IMR-90 (cell line): ENCODE results near the gene TMEM219. TPM values are rescaled to one million over a fixed set of nuclear protein-coding genes. Genes with fewer than 3 reads are reported as not detected.

Source experiments
- ATAC-seq: fragments of 200-7000 bp; cut with Tn5 transposase; 2 replicates; pipeline ENCODE4 v1.9.1; 2020; ENCODE audit warnings: low read depth, mild to moderate bottlenecking, moderate library complexity
- BruUV-seq: library from RNA; stranded (reverse); fragments of 400-500 nt; replicated peaks from 2 replicates; lab custom pipeline; 2021; lab: Mats Ljungman, UMichigan
- CTCF ChIA-PET: fragments of 300-600 bp; formaldehyde crosslinking; extraction: SDS; loops from one replicate; lab custom pipeline; 2021; ENCODE audit warnings: antibody characterized with exemption; lab: Yijun Ruan, JAX
- POLR2A ChIA-PET: fragments of 300-600 bp; sonication (Branson Sonifier 250); formaldehyde crosslinking; loops from one replicate; lab custom pipeline; 2022; ENCODE audit warnings: antibody characterized with exemption; ENCODE audit not compliant: unreplicated experiment; lab: Charles Lee
- DNase-seq: peaks from one replicate; pipeline ENCODE4 v3.0.0; 2013
- H2AFZ ChIP-seq: replicated peaks from 2 replicates; pipeline ENCODE3; 2013; ENCODE audit warnings: low read length, mild to moderate bottlenecking; ENCODE audit not compliant: poor library complexity
- H2AK5ac ChIP-seq: 2 replicates; pipeline ENCODE4 v1.6.1; 2013; ENCODE audit warnings: low read depth, low read length, inconsistent platforms
- H2AK9ac ChIP-seq: replicated peaks from 2 replicates; pipeline ENCODE3; 2013; ENCODE audit warnings: mild to moderate bottlenecking, low read depth, low read length, moderate library complexity; ENCODE audit not compliant: poor library complexity
- H2BK120ac ChIP-seq: 2 replicates; pipeline ENCODE4 v1.6.1; 2013; ENCODE audit warnings: low read depth, low read length, inconsistent platforms
- H2BK15ac ChIP-seq: 3 replicates; pipeline ENCODE4 v1.6.1; 2013; ENCODE audit warnings: low read depth, low read length, inconsistent platforms
- H2BK20ac ChIP-seq: 2 replicates; pipeline ENCODE4 v1.6.1; 2013; ENCODE audit warnings: low read depth, mild to moderate bottlenecking, inconsistent platforms, low read length, moderate library complexity
- H2BK5ac ChIP-seq: 2 replicates; pipeline ENCODE4 v1.6.1; 2013; ENCODE audit warnings: mild to moderate bottlenecking, low read depth, low read length, inconsistent platforms; ENCODE audit not compliant: poor library complexity, severe bottlenecking
- H3K14ac ChIP-seq: replicated peaks from 2 replicates; pipeline ENCODE4 v1.6.1; 2013; ENCODE audit warnings: low read depth, low read length, inconsistent platforms
- H3K18ac ChIP-seq: 2 replicates; pipeline ENCODE4 v1.6.1; 2013; ENCODE audit warnings: low read depth, low read length, control low read depth
- H3K23ac ChIP-seq: 2 replicates; pipeline ENCODE4 v1.6.1; 2013; ENCODE audit warnings: low read depth, low read length, inconsistent platforms
- H3K27ac ChIP-seq: 2 replicates; pipeline ENCODE4 v1.5.1; 2013; ENCODE audit warnings: mild to moderate bottlenecking, control low read depth, low read length; ENCODE audit not compliant: insufficient read depth
- H3K27me3 ChIP-seq: 2 replicates; pipeline ENCODE4 v1.6.1; 2013; ENCODE audit warnings: low read length; ENCODE audit not compliant: control insufficient read depth, insufficient read depth
- H3K36me3 ChIP-seq: 2 replicates; pipeline ENCODE4 v1.6.1; 2013; ENCODE audit warnings: low read length, mixed read lengths; ENCODE audit not compliant: control insufficient read depth, insufficient read depth
- H3K4ac ChIP-seq: 2 replicates; pipeline ENCODE4 v1.6.1; 2013; ENCODE audit warnings: low read depth, low read length, inconsistent platforms
- H3K4me1 ChIP-seq: 2 replicates; pipeline ENCODE4 v1.6.1; 2013; ENCODE audit warnings: low read length, mixed read lengths; ENCODE audit not compliant: control insufficient read depth, insufficient read depth
- H3K4me2 ChIP-seq: 2 replicates; pipeline ENCODE4 v1.6.1; 2013; ENCODE audit warnings: low read depth, mild to moderate bottlenecking, control low read depth, low read length, moderate library complexity
- H3K4me3 ChIP-seq: 2 replicates; pipeline ENCODE4 v1.5.1; 2013; ENCODE audit warnings: low read depth, mild to moderate bottlenecking, control low read depth, low read length, moderate library complexity; ENCODE audit not compliant: insufficient read depth
- H3K56ac ChIP-seq: 2 replicates; pipeline ENCODE4 v1.6.1; 2013; ENCODE audit warnings: low read length, inconsistent platforms; ENCODE audit not compliant: insufficient read depth; ENCODE audit errors: extremely low read depth
- H3K79me1 ChIP-seq, 2 experiments: 2 replicates each; pipeline ENCODE4 v1.6.1; 2013; ENCODE audit warnings: low read length in 2 of 2, inconsistent platforms in 1 of 2, low read depth in 1 of 2
- H3K9ac ChIP-seq: 2 replicates; pipeline ENCODE4 v1.6.1; 2013; ENCODE audit warnings: low read depth, low read length, control low read depth
- H3K9me1 ChIP-seq: 2 replicates; pipeline ENCODE4 v1.6.1; 2013; ENCODE audit warnings: low read length, inconsistent platforms; ENCODE audit not compliant: insufficient read depth
- H3K9me3 ChIP-seq: 2 replicates; pipeline ENCODE4 v1.6.1; 2013; ENCODE audit warnings: low read length; ENCODE audit not compliant: control insufficient read depth, insufficient read depth
- H4K20me1 ChIP-seq: 2 replicates; pipeline ENCODE4 v1.6.1; 2013; ENCODE audit warnings: low read length, inconsistent platforms; ENCODE audit not compliant: insufficient read depth
- H4K5ac ChIP-seq: 2 replicates; pipeline ENCODE4 v1.6.1; 2013; ENCODE audit warnings: mild to moderate bottlenecking, low read depth, low read length, control low read depth
- H4K8ac ChIP-seq, 2 experiments: 2 replicates each; pipeline ENCODE4 v1.6.1; 2013; ENCODE audit warnings: low read depth in 2 of 2, low read length in 2 of 2, control low read depth in 1 of 2, inconsistent platforms in 1 of 2
- H4K91ac ChIP-seq: 2 replicates; pipeline ENCODE4 v1.6.1; 2013; ENCODE audit warnings: low read depth, low read length, inconsistent platforms; ENCODE audit not compliant: insufficient read depth
- BHLHE40 ChIP-seq: fragments of 150-350 bp; IDR thresholded peaks from 2 replicates; pipeline ENCODE4 v1.6.1; 2016; ENCODE audit warnings: mild to moderate bottlenecking, low read depth, low read length
- CEBPB ChIP-seq: IDR thresholded peaks from 2 replicates; pipeline ENCODE4 v1.6.1; 2012; ENCODE audit warnings: low read depth, low read length, improper control_type of control experiment
- CHD1 ChIP-seq: IDR thresholded peaks from 2 replicates; pipeline ENCODE4 v1.6.1; 2012; ENCODE audit warnings: low read depth, low read length, improper control_type of control experiment
- CTCF ChIP-seq: conservative IDR thresholded peaks from 2 replicates; pipeline ENCODE4 v1.5.1; 2012; ENCODE audit warnings: mild to moderate bottlenecking, low read depth, low read length, improper control_type of control experiment
- ELK1 ChIP-seq: fragments of 150-350 bp; IDR thresholded peaks from 2 replicates; pipeline ENCODE4 v1.6.1; 2016; ENCODE audit warnings: low read depth, mild to moderate bottlenecking, low read length, moderate library complexity, borderline replicate concordance
- MAFK ChIP-seq: IDR thresholded peaks from 2 replicates; pipeline ENCODE4 v1.6.1; 2012; ENCODE audit warnings: low read depth, low read length, improper control_type of control experiment
- MAZ ChIP-seq: IDR thresholded peaks from 2 replicates; pipeline ENCODE4 v1.6.1; 2012; ENCODE audit warnings: low read depth, mild to moderate bottlenecking, low read length, improper control_type of control experiment, moderate library complexity, borderline replicate concordance
- NFE2L2 ChIP-seq: fragments of 150-350 bp; IDR thresholded peaks from 2 replicates; pipeline ENCODE4 v1.6.1; 2016; ENCODE audit warnings: low read depth, mild to moderate bottlenecking, low read length
- POLR2A ChIP-seq: IDR thresholded peaks from 2 replicates; pipeline ENCODE4 v1.6.1; 2012; ENCODE audit warnings: mild to moderate bottlenecking, low read depth, low read length
- RAD21 ChIP-seq: IDR thresholded peaks from 2 replicates; pipeline ENCODE4 v1.6.1; 2012; ENCODE audit warnings: low read length, improper control_type of control experiment
- RFX5 ChIP-seq: IDR thresholded peaks from 2 replicates; pipeline ENCODE4 v1.8.0; 2012; ENCODE audit warnings: low read depth, mild to moderate bottlenecking, low read length, moderate library complexity
- SMC3 ChIP-seq: fragments of 150-350 bp; IDR thresholded peaks from 2 replicates; pipeline ENCODE4 v1.6.1; 2016; ENCODE audit warnings: low read depth, mild to moderate bottlenecking, antibody characterized with exemption, low read length, moderate library complexity
- USF2 ChIP-seq: fragments of 150-350 bp; IDR thresholded peaks from 2 replicates; pipeline ENCODE4 v1.6.1; 2017; ENCODE audit warnings: mild to moderate bottlenecking, antibody characterized with exemption, low read length, low read depth
- WGBS, 2 experiments: methylation state at CpG; one replicate each; pipeline versions ENCODE4 v1.1.5 to v1.1.7; 2013; ENCODE audit warnings: missing lambda C conversion rate in 2 of 2; ENCODE audit not compliant: insufficient read length in 1 of 2; ENCODE audit errors: extremely low coverage in 2 of 2; 5-methylcytosine and 5-hydroxymethylcytosine counted together
- dilution Hi-C: fragments of 300-500 bp; cut with HindIII; formaldehyde crosslinking; loops from one replicate; pipeline ENCODE4 v1.14.3; 2018; ENCODE audit warnings: low sequenced_read_pairs; ENCODE audit not compliant: unreplicated experiment
- in situ Hi-C: fragments of 300-500 bp; cut with MboI; formaldehyde crosslinking; loops from 3 replicates; pipeline ENCODE4 v1.14.3; 2019; ENCODE audit warnings: low sequenced_read_pairs, inconsistent platforms, mixed read lengths
- intact Hi-C: fragments of 100-400 bp; cut with micrococcal nuclease; formaldehyde crosslinking; loops from 2 replicates; pipeline ENCODE4 v1.10.0; 2022
- polyA plus RNA-seq, 3 experiments: library from polyadenylated mRNA; depleted of rRNA; stranded (reverse); fragments of >200 nt; gene quantifications; 2 replicates each; pipeline ENCODE4 v1.2.3, GENCODE V29; 2012; ENCODE audit warnings: low replicate concordance in 1 of 3
- total RNA-seq: library from RNA; depleted of rRNA; stranded (reverse); fragments of >200 nt; gene quantifications from 2 replicates; pipeline ENCODE4 v1.2.3, GENCODE V29; 2012

The TMEM219 gene
- total and polyA plus RNA-seq, 2 of the 4 experiments (the other 2 are of a cell fraction), result 47.0 to 95.3 TPM

- H3K27ac ChIP-seq, result no peak overlapping the region
- WGBS, 2 experiments, result 96% methylated on average over 5 of the region's 9 CpGs; no CpG with 5 or more reads in 1 of the 2 experiments
Observed at GRCh38 chr16:29978081-29978480, 16.2 kb downstream of the TMEM219 start.

More at GRCh38 chr16:29978081-29978480, 16.2 kb downstream of the TMEM219 start:
- Histone ChIP-seq H3K56ac (no peak overlapping the region), H3K9me1 (peaks cover 28% of the 10 kb centered on the region), H2AK5ac (no peak overlapping the region), H2BK15ac (no peak overlapping the region), H2BK120ac (no peak overlapping the region), H3K27me3 (no peaks in the 10 kb centered on the region), H3K4me2 (no peak overlapping the region), H4K20me1 (peaks cover 44% of the 10 kb centered on the region), H2AK9ac (no peak overlapping the region), H3K4me3 (no peak overlapping the region), H3K9me3 (no peaks in the 10 kb centered on the region), H2AFZ (no peak overlapping the region), H3K4me1 (peaks cover 13% of the 10 kb centered on the region; the same call in 1 of the 2 replicates), H3K23ac (no peak overlapping the region), H3K14ac (no peak overlapping the region), H2BK20ac (no peak overlapping the region), H3K4ac (no peak overlapping the region), H3K79me1 (peaks cover 11 to 71% of the 10 kb centered on the region in 2 experiments), H3K9ac (no peak overlapping the region), H3K36me3 (peaks cover 43% of the 10 kb centered on the region), H2BK5ac (no peak overlapping the region), H4K5ac (no peak overlapping the region), H4K8ac (no peak overlapping the region), H3K18ac (no peak overlapping the region), H4K91ac (no peak overlapping the region)
- ChIA-PET CTCF (no interaction called here), POLR2A (no interaction called here)
- intact Hi-C loops, result no loop called here
- dilution Hi-C loops, result no loop called here
- DNase-seq (no peak), ATAC-seq (no peak)
- BruUV-seq, result no TSS peak
- in situ Hi-C loops, result no loop called here
- TF ChIP-seq USF2, result no peak
- TF ChIP-seq POLR2A, result no peak
- no peak for TF ChIP-seq RAD21
- TF ChIP-seq MAFK, result no peak
- no peak for TF ChIP-seq NFE2L2
- no peak for TF ChIP-seq ELK1
- no peak for TF ChIP-seq CEBPB
- TF ChIP-seq SMC3, result no peak
- TF ChIP-seq MAZ, result no peak
- TF ChIP-seq RFX5, result no peak
- no peak for TF ChIP-seq CHD1
- no peak for TF ChIP-seq CTCF
- TF ChIP-seq BHLHE40, result no peak
